IPS-18a (cell line): ENCODE measurements around the gene COL13A1.

ENCODE experiments used
- H3K27ac ChIP-seq: one replicate; pipeline ENCODE4 v1.5.1; 2013; ENCODE audit warnings: low read length
- H3K27me3 ChIP-seq: one replicate; pipeline ENCODE4 v1.6.1; 2013; ENCODE audit warnings: mild to moderate bottlenecking, low read length; ENCODE audit not compliant: control insufficient read depth, insufficient read depth
- H3K36me3 ChIP-seq: one replicate; pipeline ENCODE4 v1.6.1; 2013; ENCODE audit warnings: low read depth, low read length; ENCODE audit not compliant: control insufficient read depth
- H3K4me1 ChIP-seq: one replicate; pipeline ENCODE4 v1.6.1; 2013; ENCODE audit warnings: low read depth, low read length; ENCODE audit not compliant: control insufficient read depth
- H3K4me3 ChIP-seq: one replicate; pipeline ENCODE4 v1.5.1; 2013; ENCODE audit warnings: low read length
- H3K9ac ChIP-seq: one replicate; pipeline ENCODE4 v1.6.1; 2013; ENCODE audit warnings: mild to moderate bottlenecking, low read length, moderate library complexity
- H3K9me3 ChIP-seq: one replicate; pipeline ENCODE4 v1.6.1; 2013; ENCODE audit warnings: low read depth, low read length; ENCODE audit not compliant: control insufficient read depth

The COL13A1 gene

GRCh38 chr10:69839696-69840345, 38.1 kb downstream of the COL13A1 start:
- Histone ChIP-seq H3K9me3 (no peaks in the 10 kb centered on the region), H3K27me3 (no peaks in the 10 kb centered on the region)

GRCh38 chr10:69840773-69841172, 39.1 kb downstream of the COL13A1 start:
- Histone ChIP-seq H3K27me3 (no peaks in the 10 kb centered on the region), H3K9me3 (no peaks in the 10 kb centered on the region), H3K4me3 (no peak overlapping the region), H3K36me3 (no peaks in the 10 kb centered on the region), H3K27ac (no peak overlapping the region), H3K9ac (no peak overlapping the region), H3K4me1 (peaks cover 36% of the 10 kb centered on the region)

More at GRCh38 chr10:69839696-69840345, 38.1 kb downstream of the COL13A1 start:
- Histone ChIP-seq H3K36me3 (no peaks in the 10 kb centered on the region), H3K27ac (no peak overlapping the region), H3K4me3 (no peak overlapping the region), H3K4me1 (peaks cover 30% of the 10 kb centered on the region), H3K9ac (no peak overlapping the region)

GRCh38 chr10:69842020-69842419, 40.3 kb downstream of the COL13A1 start:
- no peaks in the 10 kb centered on the region for H3K9me3 ChIP-seq
- H3K27me3 ChIP-seq, result no peaks in the 10 kb centered on the region
- H3K36me3 ChIP-seq, result no peaks in the 10 kb centered on the region
- H3K9ac ChIP-seq, result no peak overlapping the region
- H3K4me1 ChIP-seq, result peaks cover 46% of the 10 kb centered on the region
- H3K27ac ChIP-seq, result no peak overlapping the region
- H3K4me3 ChIP-seq, result no peak overlapping the region

GRCh38 chr10:69842882-69843281, 41.2 kb downstream of the COL13A1 start:
- Histone ChIP-seq H3K9ac (no peak overlapping the region), H3K4me1 (peaks cover 54% of the 10 kb centered on the region), H3K27me3 (no peaks in the 10 kb centered on the region), H3K27ac (no peak overlapping the region), H3K9me3 (no peaks in the 10 kb centered on the region), H3K36me3 (no peaks in the 10 kb centered on the region), H3K4me3 (no peak overlapping the region)

GRCh38 chr10:69843923-69844322, 42.2 kb downstream of the COL13A1 start:
- peaks cover 56% of the 10 kb centered on the region for H3K4me1 ChIP-seq

GRCh38 chr10:69844698-69845097, 43.0 kb downstream of the COL13A1 start:
- peaks cover 51% of the 10 kb centered on the region for H3K4me1 ChIP-seq
- H3K9me3 ChIP-seq, result no peaks in the 10 kb centered on the region
- no peak overlapping the region for H3K4me3 ChIP-seq
- H3K36me3 ChIP-seq, result no peaks in the 10 kb centered on the region
- no peak overlapping the region for H3K27ac ChIP-seq
- H3K9ac ChIP-seq, result no peak overlapping the region
- no peaks in the 10 kb centered on the region for H3K27me3 ChIP-seq

More at GRCh38 chr10:69843923-69844322, 42.2 kb downstream of the COL13A1 start:
- Histone ChIP-seq H3K9me3 (no peaks in the 10 kb centered on the region), H3K36me3 (no peaks in the 10 kb centered on the region), H3K9ac (no peak overlapping the region), H3K27ac (no peak overlapping the region), H3K4me3 (no peak overlapping the region), H3K27me3 (no peaks in the 10 kb centered on the region)

- H3K9me3 ChIP-seq, result no peaks in the 10 kb centered on the region
- no peaks in the 10 kb centered on the region for H3K27me3 ChIP-seq
- H3K4me1 ChIP-seq, result peaks cover 42% of the 10 kb centered on the region
- H3K27ac ChIP-seq, result no peak overlapping the region
- no peaks in the 10 kb centered on the region for H3K36me3 ChIP-seq
- no peak overlapping the region for H3K4me3 ChIP-seq
- H3K9ac ChIP-seq, result no peak overlapping the region
Measured at GRCh38 chr10:69845574-69846292, 44.0 kb downstream of the COL13A1 start.

- H3K9me3 ChIP-seq, result no peaks in the 10 kb centered on the region
- H3K27ac ChIP-seq, result no peak overlapping the region
- H3K4me3 ChIP-seq, result no peak overlapping the region
- H3K27me3 ChIP-seq, result no peaks in the 10 kb centered on the region
- H3K36me3 ChIP-seq, result no peaks in the 10 kb centered on the region
- H3K4me1 ChIP-seq, result peaks cover 42% of the 10 kb centered on the region
- no peak overlapping the region for H3K9ac ChIP-seq
Measured at GRCh38 chr10:69846293-69846921, 44.7 kb downstream of the COL13A1 start.

- H3K36me3 ChIP-seq, result no peaks in the 10 kb centered on the region
- H3K27ac ChIP-seq, result no peak overlapping the region
- no peak overlapping the region for H3K9ac ChIP-seq
- H3K4me1 ChIP-seq, result peaks cover 47% of the 10 kb centered on the region
- no peaks in the 10 kb centered on the region for H3K27me3 ChIP-seq
- no peaks in the 10 kb centered on the region for H3K9me3 ChIP-seq
- no peak overlapping the region for H3K4me3 ChIP-seq
Measured at GRCh38 chr10:69847458-69847857, 45.8 kb downstream of the COL13A1 start.

GRCh38 chr10:69847883-69848282, 46.2 kb downstream of the COL13A1 start:
- Histone ChIP-seq H3K9ac (no peak overlapping the region), H3K27ac (no peak overlapping the region), H3K36me3 (no peaks in the 10 kb centered on the region), H3K27me3 (no peaks in the 10 kb centered on the region), H3K4me3 (no peak overlapping the region), H3K9me3 (no peaks in the 10 kb centered on the region), H3K4me1 (peaks cover 49% of the 10 kb centered on the region)

- Histone ChIP-seq H3K9ac (no peak overlapping the region), H3K9me3 (no peaks in the 10 kb centered on the region), H3K4me3 (no peak overlapping the region), H3K36me3 (no peaks in the 10 kb centered on the region), H3K4me1 (peaks cover 51% of the 10 kb centered on the region), H3K27me3 (no peaks in the 10 kb centered on the region), H3K27ac (no peak overlapping the region)
Measured at GRCh38 chr10:69848454-69848853, 46.7 kb downstream of the COL13A1 start.
